ENCODE results near the gene ERFE.
A peak's percentile ranks its signal among the peaks of the same experiment; 100 is the strongest.

The ERFE gene

GRCh38 chr2:238160206-238161129, 1.7 kb downstream of the ERFE start:
- no peak for FAIRE-seq
- no peak for TF ChIP-seq POLR2A (IDR thresholded peaks at IDR 0.05; ENCODE audit: low read depth, low read length)
- DNase-seq (ENCODE audit: insufficient read length, low spot score): no peak

GRCh38 chr2:238161291-238162051, 2.7 kb downstream of the ERFE start:
- DNase-seq (ENCODE audit: insufficient read length, low spot score) (no peak), FAIRE-seq (no peak)
- no peak for TF ChIP-seq POLR2A (IDR thresholded peaks at IDR 0.05; ENCODE audit: low read depth, low read length)

- TF ChIP-seq POLR2A (IDR thresholded peaks at IDR 0.05; ENCODE audit: low read depth, low read length): no peak
- no peak for DNase-seq (ENCODE audit: insufficient read length, low spot score)
- FAIRE-seq: no peak
Observed at GRCh38 chr2:238162251-238162845, 3.6 kb downstream of the ERFE start.

GRCh38 chr2:238162846-238163441, 4.2 kb downstream of the ERFE start:
- FAIRE-seq (no peak), DNase-seq (ENCODE audit: insufficient read length, low spot score) (peak; percentile 84)
- no peak for TF ChIP-seq POLR2A (IDR thresholded peaks at IDR 0.05; ENCODE audit: low read depth, low read length)

- TF ChIP-seq POLR2A (IDR thresholded peaks at IDR 0.05; ENCODE audit: low read depth, low read length): no peak
- DNase-seq (ENCODE audit: insufficient read length, low spot score): no peak
Observed at GRCh38 chr2:238163481-238164198, 4.9 kb downstream of the ERFE start.

GRCh38 chr2:238164906-238165287, 6.1 kb downstream of the ERFE start:
- FAIRE-seq: no peak
- DNase-seq (ENCODE audit: insufficient read length, low spot score): no peak
- TF ChIP-seq POLR2A (IDR thresholded peaks at IDR 0.05; ENCODE audit: low read depth, low read length): no peak

More at GRCh38 chr2:238163481-238164198, 4.9 kb downstream of the ERFE start:
- FAIRE-seq: no peak

GRCh38 chr2:238165288-238165921, 6.6 kb downstream of the ERFE start:
- TF ChIP-seq POLR2A (IDR thresholded peaks at IDR 0.05; ENCODE audit: low read depth, low read length): no peak
- FAIRE-seq (no peak), DNase-seq (ENCODE audit: insufficient read length, low spot score) (no peak)

GRCh38 chr2:238166391-238167343, 7.9 kb downstream of the ERFE start:
- TF ChIP-seq POLR2A (IDR thresholded peaks at IDR 0.05; ENCODE audit: low read depth, low read length): no peak
- DNase-seq (ENCODE audit: insufficient read length, low spot score) (no peak), FAIRE-seq (no peak)

GRCh38 chr2:238167344-238167715, 8.6 kb downstream of the ERFE start:
- FAIRE-seq (no peak), DNase-seq (ENCODE audit: insufficient read length, low spot score) (no peak)
- no peak for TF ChIP-seq POLR2A (IDR thresholded peaks at IDR 0.05; ENCODE audit: low read depth, low read length)

GRCh38 chr2:238167761-238168160, 9.0 kb downstream of the ERFE start:
- no peak for TF ChIP-seq POLR2A (IDR thresholded peaks at IDR 0.05; ENCODE audit: low read depth, low read length)
- FAIRE-seq (no peak), DNase-seq (ENCODE audit: insufficient read length, low spot score) (no peak)

- TF ChIP-seq POLR2A (IDR thresholded peaks at IDR 0.05; ENCODE audit: low read depth, low read length): no peak
- DNase-seq (ENCODE audit: insufficient read length, low spot score): no peak
- FAIRE-seq: no peak
Observed at GRCh38 chr2:238168196-238169047, 9.7 kb downstream of the ERFE start.
